OCI-LY7 (cell line): ENCODE measurements around the gene CCDC102A. TPM values are rescaled to one million over a fixed set of nuclear protein-coding genes. Genes with fewer than 3 reads are reported as not detected.

ENCODE experiments used
- BruUV-seq: library from RNA; stranded (reverse); fragments of 400-500 nt; replicated peaks from 2 replicates; lab custom pipeline; 2021; lab: Mats Ljungman, UMichigan
- CTCF ChIA-PET: fragments of 300-600 bp; sonication (Branson Sonifier 250); formaldehyde crosslinking; loops from one replicate; lab custom pipeline; 2022; ENCODE audit warnings: antibody characterized with exemption; ENCODE audit not compliant: unreplicated experiment; lab: Charles Lee
- POLR2A ChIA-PET: fragments of 300-600 bp; sonication (Branson Sonifier 250); formaldehyde crosslinking; loops from one replicate; lab custom pipeline; 2022; ENCODE audit warnings: antibody characterized with exemption; lab: Charles Lee
- DNase-seq: peaks from one replicate; pipeline ENCODE4 v3.0.0-alpha.2; 2015; ENCODE audit warnings: low spot score
- H2AFZ ChIP-seq: fragments of 200-600 bp; sonication (generic), shearing (Covaris generic); 2 replicates; pipeline ENCODE4 v1.6.1; 2014; ENCODE audit warnings: mild to moderate bottlenecking, antibody characterized with exemption, low read length, moderate library complexity
- H3K27ac ChIP-seq: fragments of 200-600 bp; sonication (generic); 2 replicates; pipeline ENCODE4 v1.5.1; 2014; ENCODE audit warnings: mixed run types, low read depth, mild to moderate bottlenecking, moderate library complexity, low read length, inconsistent platforms; ENCODE audit not compliant: poor library complexity, severe bottlenecking
- H3K36me3 ChIP-seq: fragments of 200-600 bp; sonication (generic); 2 replicates; pipeline ENCODE4 v1.6.1; 2014; ENCODE audit warnings: mild to moderate bottlenecking, antibody characterized with exemption, low read length, moderate library complexity, mixed read lengths; ENCODE audit not compliant: insufficient read depth
- H3K4me1 ChIP-seq: fragments of 200-600 bp; sonication (generic); 2 replicates; pipeline ENCODE4 v1.5.1; 2014; ENCODE audit warnings: mild to moderate bottlenecking, low read length; ENCODE audit not compliant: insufficient read depth, poor library complexity, severe bottlenecking
- H3K4me2 ChIP-seq: fragments of 200-600 bp; sonication (generic); 2 replicates; pipeline ENCODE4 v1.6.1; 2014; ENCODE audit warnings: mild to moderate bottlenecking, low read length
- H3K4me3 ChIP-seq: fragments of 200-600 bp; sonication (generic); 2 replicates; pipeline ENCODE4 v1.5.1; 2014; ENCODE audit warnings: mild to moderate bottlenecking, low read depth, low read length; ENCODE audit not compliant: poor library complexity, severe bottlenecking
- H3K79me2 ChIP-seq: fragments of 200-600 bp; sonication (generic); 2 replicates; pipeline ENCODE4 v1.6.1; 2016; ENCODE audit warnings: low read depth, mild to moderate bottlenecking, low read length, moderate library complexity, mixed read lengths; ENCODE audit not compliant: insufficient read depth
- H3K9me2 ChIP-seq: fragments of 200-600 bp; sonication (generic); 2 replicates; pipeline ENCODE4 v1.6.1; 2016; ENCODE audit warnings: mild to moderate bottlenecking, low read length, mixed read lengths; ENCODE audit not compliant: insufficient read depth
- H3K9me3 ChIP-seq: fragments of 200-600 bp; sonication (generic); 2 replicates; pipeline ENCODE4 v1.6.1; 2014; ENCODE audit warnings: mild to moderate bottlenecking, mixed run types, low read length, mixed read lengths
- H4K20me1 ChIP-seq: fragments of 200-600 bp; sonication (generic); 2 replicates; pipeline ENCODE4 v1.6.1; 2014; ENCODE audit warnings: mild to moderate bottlenecking, antibody characterized with exemption, low read length, moderate library complexity, mixed read lengths; ENCODE audit not compliant: insufficient read depth
- CTCF ChIP-seq: fragments of 200-600 bp; sonication (generic); conservative IDR thresholded peaks from 2 replicates; pipeline ENCODE4 v1.5.1; 2014; ENCODE audit warnings: mild to moderate bottlenecking, antibody characterized with exemption, low read length, moderate library complexity, mixed read lengths
- EZH2phosphoT487 ChIP-seq: fragments of 200-600 bp; sonication (generic); IDR thresholded peaks from 2 replicates; pipeline ENCODE4 v1.6.1; 2018; ENCODE audit warnings: low read depth, borderline replicate concordance, mild to moderate bottlenecking, mixed run types, antibody characterized with exemption, low read length, moderate library complexity, mixed read lengths
- intact Hi-C: fragments of 100-400 bp; cut with micrococcal nuclease; formaldehyde crosslinking; loops from one replicate; pipeline ENCODE4 v1.10.0; 2022; ENCODE audit not compliant: unreplicated experiment
- total RNA-seq, 2 experiments: library from RNA; depleted of rRNA in 1 of 2; stranded (reverse); fragments of >200 nt in 1 of 2; shearing (Covaris generic) in 1 of 2; gene quantifications; 2 replicates each; pipeline ENCODE4 v1.2.3, GENCODE V29; 2014 to 2022

The CCDC102A gene
- total RNA-seq, 2 experiments from 2014 or later: 4.2 to 7.1 TPM

GRCh38 chr16:57579361-57579665 is 42.9 kb upstream of the CCDC102A start:
- no peak for DNase-seq
- no peak overlapping the region for H3K4me3 ChIP-seq
- intact Hi-C loops: loop anchor here (5.0 to 10.0 kb wide), 2 partner anchors 143 to 425 kb away; partner anchors contain the start of genes USB1 and ZNF319
- no peaks in the 10 kb centered on the region for H3K9me3 ChIP-seq
- H2AFZ ChIP-seq: no peak overlapping the region
- no TSS peak for BruUV-seq
- TF ChIP-seq EZH2phosphoT487 (no peak), CTCF (no peak)
- ChIA-PET POLR2A (no interaction called here), CTCF (no interaction called here)
- H3K9me2 ChIP-seq: no peaks in the 10 kb centered on the region
- H3K36me3 ChIP-seq: no peaks in the 10 kb centered on the region
- no peaks in the 10 kb centered on the region for H3K79me2 ChIP-seq
- H3K27ac ChIP-seq: no peak overlapping the region
- no peaks in the 10 kb centered on the region for H3K4me1 ChIP-seq
- H4K20me1 ChIP-seq: no peaks in the 10 kb centered on the region
- no peak overlapping the region for H3K4me2 ChIP-seq

- Histone ChIP-seq H3K9me3 (no peaks in the 10 kb centered on the region), H3K36me3 (no peaks in the 10 kb centered on the region), H3K4me2 (no peak overlapping the region), H3K4me1 (no peaks in the 10 kb centered on the region), H3K9me2 (no peaks in the 10 kb centered on the region), H4K20me1 (no peaks in the 10 kb centered on the region), H3K4me3 (no peak overlapping the region), H3K79me2 (no peaks in the 10 kb centered on the region), H2AFZ (no peak overlapping the region), H3K27ac (no peak overlapping the region)
- no peak for TF ChIP-seq CTCF
- no peak for TF ChIP-seq EZH2phosphoT487
- CTCF ChIA-PET: no interaction called here
- POLR2A ChIA-PET: no interaction called here
- intact Hi-C loops: loop anchor here (5.0 to 10.0 kb wide), 2 partner anchors 144 to 426 kb away; partner anchors contain the start of genes USB1 and ZNF319
- no TSS peak for BruUV-seq
- no peak for DNase-seq
These were observed 42.4 kb upstream of the CCDC102A start for GRCh38 chr16:57578521-57579360.

GRCh38 chr16:57577691-57578224 is 41.4 kb upstream of the CCDC102A start:
- Histone ChIP-seq H2AFZ (no peak overlapping the region), H3K9me2 (no peaks in the 10 kb centered on the region), H3K36me3 (no peaks in the 10 kb centered on the region), H3K27ac (no peak overlapping the region), H4K20me1 (no peaks in the 10 kb centered on the region), H3K4me3 (no peak overlapping the region), H3K4me2 (no peak overlapping the region), H3K4me1 (no peaks in the 10 kb centered on the region), H3K79me2 (no peaks in the 10 kb centered on the region), H3K9me3 (no peaks in the 10 kb centered on the region)
- ChIA-PET POLR2A (interaction anchor here (0.6 kb wide), 1 partner anchor 1230 kb away, joined by 3 read pairs; no protein-coding TSS in a partner anchor), CTCF (no interaction called here)
- no peak for TF ChIP-seq EZH2phosphoT487
- TF ChIP-seq CTCF: no peak
- BruUV-seq: no TSS peak
- intact Hi-C loops: loop anchor here (5.0 to 10.0 kb wide), 2 partner anchors 145 to 427 kb away; partner anchors contain the start of genes USB1 and ZNF319
- DNase-seq: no peak
